Activated CD4-positive, alpha-beta memory T cell treated with anti-CD3 and anti-CD28 coated beads for 36 hours (primary cell): Measurements from ENCODE around the gene BEST4. TPM values are rescaled to one million over a fixed set of nuclear protein-coding genes. Genes with fewer than 3 reads are reported as not detected.

Experiments
- CTCF ChIA-PET: fragments of 350-600 bp; sonication (Branson Sonifier 250); formaldehyde crosslinking; loops from one replicate; lab custom pipeline; 2021; ENCODE audit warnings: antibody characterized with exemption, inconsistent platforms; lab: Charles Lee
- POLR2A ChIA-PET: fragments of 350-600 bp; sonication (Branson Sonifier 250); formaldehyde crosslinking; loops from one replicate; lab custom pipeline; 2021; ENCODE audit warnings: antibody characterized with exemption; lab: Charles Lee
- DNase-seq: peaks from one replicate; pipeline ENCODE4 v3.0.0-alpha.2; 2020
- H3K27ac Mint-ChIP-seq: one replicate; pipeline ENCODE4 v1.8.0; 2021; ENCODE audit warnings: mixed read lengths
- H3K27me3 Mint-ChIP-seq: one replicate; pipeline ENCODE4 v1.8.0; 2021; ENCODE audit warnings: mixed read lengths
- H3K36me3 Mint-ChIP-seq: one replicate; pipeline ENCODE4 v1.8.0; 2021; ENCODE audit warnings: mixed read lengths
- H3K4me1 Mint-ChIP-seq: one replicate; pipeline ENCODE4 v1.8.0; 2021; ENCODE audit warnings: low read depth, mixed read lengths
- H3K4me3 Mint-ChIP-seq: one replicate; pipeline ENCODE4 v1.8.0; 2021; ENCODE audit warnings: mild to moderate bottlenecking, mixed read lengths
- H3K9me3 Mint-ChIP-seq: one replicate; pipeline ENCODE4 v1.8.0; 2021; ENCODE audit warnings: mixed read lengths
- intact Hi-C: fragments of 100-400 bp; cut with micrococcal nuclease; formaldehyde crosslinking; loops from one replicate; pipeline ENCODE4 v1.15.1; 2023
- total RNA-seq, 2 experiments: library from RNA; stranded (reverse); gene quantifications; one replicate each; pipeline ENCODE4 v1.2.3, GENCODE V29; 2021

The BEST4 gene
- total RNA-seq, 2 experiments from 2014 or later, result 1.1 to 1.3 TPM

GRCh38 chr1:44786138-44786840 lies 1.7 kb downstream of the BEST4 start:
- Mint-ChIP-seq H3K4me3 (peak overlapping the region; percentile 73), H3K27ac (peak overlapping the region; percentile 31), H3K27me3 (no peaks in the 10 kb centered on the region), H3K9me3 (no peaks in the 10 kb centered on the region), H3K36me3 (peaks cover 11% of the 10 kb centered on the region), H3K4me1 (peaks cover 31% of the 10 kb centered on the region)
- peak; percentile 83 for DNase-seq
- ChIA-PET POLR2A (interaction anchor here (1.3 to 8.4 kb wide), 7 partner anchors 10 to 65 kb away, joined by 3 to 70 read pairs (median 13); partner anchors contain the start of genes PLK3, RNU5D-1 and RPS8), CTCF (interaction anchor here (0.6 to 5.3 kb wide), 14 partner anchors 10 to 705 kb away, joined by 3 to 32 read pairs (median 5); partner anchors contain the start of genes BTBD19, HECTD3, PLK3 and RPS8)
- intact Hi-C loops, result loop anchor here (5.0 kb wide), 2 partner anchors 36 to 706 kb away; partner anchors contain the start of gene TESK2

DNA sequence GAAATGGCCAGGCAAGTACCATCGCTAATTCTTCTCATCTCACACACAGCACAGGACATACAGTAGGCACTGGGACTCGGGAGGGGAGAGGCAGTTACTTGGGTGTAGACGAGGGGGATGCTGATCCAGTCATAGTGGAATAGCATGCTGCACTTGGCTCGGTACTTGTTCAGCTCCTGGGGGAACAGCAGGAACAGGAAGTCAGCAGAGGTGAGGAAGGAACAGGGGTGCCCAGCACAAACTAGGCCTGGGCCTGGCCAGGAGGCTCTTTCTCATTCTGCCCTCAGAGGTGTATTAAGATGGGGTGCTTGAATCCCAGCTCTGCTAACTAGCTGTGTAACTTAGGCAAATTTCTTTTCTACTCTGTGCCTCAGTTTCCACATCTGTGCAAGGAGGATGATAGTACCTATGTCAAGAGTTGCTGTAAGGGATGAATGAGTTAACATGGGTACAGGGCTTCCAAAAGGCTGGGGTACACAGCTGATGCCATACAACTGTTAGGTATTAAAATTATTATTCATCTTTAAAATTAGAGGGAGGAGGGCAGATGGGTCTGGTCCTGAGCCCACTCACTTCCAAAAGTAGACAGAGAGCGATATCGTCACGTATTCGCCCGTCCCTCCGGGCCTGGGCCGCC lies 2.4 kb downstream of the BEST4 start:
- H3K4me3 Mint-ChIP-seq, result peak overlapping the region; percentile 73
- ChIA-PET POLR2A (interaction anchor here (0.8 to 8.4 kb wide), 7 partner anchors 10 to 225 kb away, joined by 3 to 70 read pairs (median 7); partner anchors contain the start of genes HECTD3, RNU5D-1 and RPS8), CTCF (interaction anchor here (0.8 to 5.3 kb wide), 9 partner anchors 10 to 706 kb away, joined by 4 to 32 read pairs (median 7); partner anchors contain the start of genes BTBD19, HECTD3, PLK3 and RPS8)
- H3K4me1 Mint-ChIP-seq, result peaks cover 33% of the 10 kb centered on the region
- no peaks in the 10 kb centered on the region for H3K27me3 Mint-ChIP-seq
- H3K27ac Mint-ChIP-seq, result peak overlapping the region; percentile 47
- peaks cover 17% of the 10 kb centered on the region for H3K36me3 Mint-ChIP-seq
- intact Hi-C loops, result loop anchor here (2.0 to 5.0 kb wide), 3 partner anchors 37 to 707 kb away; partner anchors contain the start of genes RNU5D-1 and TESK2
- DNase-seq, result no peak
- H3K9me3 Mint-ChIP-seq, result no peaks in the 10 kb centered on the region

- peak overlapping the region; percentile 49 for H3K27ac Mint-ChIP-seq
- peaks cover 23% of the 10 kb centered on the region for H3K36me3 Mint-ChIP-seq
- H3K4me1 Mint-ChIP-seq, result peaks cover 38% of the 10 kb centered on the region
- CTCF ChIA-PET, result interaction anchor here (0.6 to 5.3 kb wide), 8 partner anchors 8 to 227 kb away, joined by 3 to 32 read pairs (median 8); partner anchors contain the start of genes BTBD19, HECTD3, PLK3 and RPS8
- intact Hi-C loops, result loop anchor here (2.0 to 5.0 kb wide), 3 partner anchors 37 to 707 kb away; partner anchors contain the start of genes RNU5D-1 and TESK2
- H3K4me3 Mint-ChIP-seq, result peak overlapping the region; percentile 64
- no peak for DNase-seq
- no peaks in the 10 kb centered on the region for H3K9me3 Mint-ChIP-seq
- H3K27me3 Mint-ChIP-seq, result no peaks in the 10 kb centered on the region
- POLR2A ChIA-PET, result interaction anchor here (0.7 to 8.4 kb wide), 9 partner anchors 9 to 226 kb away, joined by 3 to 70 read pairs (median 12); partner anchors contain the start of genes BTBD19, HECTD3, PLK3 and RNU5D-1
Observed at GRCh38 chr1:44785029-44785380, 3.0 kb downstream of the BEST4 start.

DNA sequence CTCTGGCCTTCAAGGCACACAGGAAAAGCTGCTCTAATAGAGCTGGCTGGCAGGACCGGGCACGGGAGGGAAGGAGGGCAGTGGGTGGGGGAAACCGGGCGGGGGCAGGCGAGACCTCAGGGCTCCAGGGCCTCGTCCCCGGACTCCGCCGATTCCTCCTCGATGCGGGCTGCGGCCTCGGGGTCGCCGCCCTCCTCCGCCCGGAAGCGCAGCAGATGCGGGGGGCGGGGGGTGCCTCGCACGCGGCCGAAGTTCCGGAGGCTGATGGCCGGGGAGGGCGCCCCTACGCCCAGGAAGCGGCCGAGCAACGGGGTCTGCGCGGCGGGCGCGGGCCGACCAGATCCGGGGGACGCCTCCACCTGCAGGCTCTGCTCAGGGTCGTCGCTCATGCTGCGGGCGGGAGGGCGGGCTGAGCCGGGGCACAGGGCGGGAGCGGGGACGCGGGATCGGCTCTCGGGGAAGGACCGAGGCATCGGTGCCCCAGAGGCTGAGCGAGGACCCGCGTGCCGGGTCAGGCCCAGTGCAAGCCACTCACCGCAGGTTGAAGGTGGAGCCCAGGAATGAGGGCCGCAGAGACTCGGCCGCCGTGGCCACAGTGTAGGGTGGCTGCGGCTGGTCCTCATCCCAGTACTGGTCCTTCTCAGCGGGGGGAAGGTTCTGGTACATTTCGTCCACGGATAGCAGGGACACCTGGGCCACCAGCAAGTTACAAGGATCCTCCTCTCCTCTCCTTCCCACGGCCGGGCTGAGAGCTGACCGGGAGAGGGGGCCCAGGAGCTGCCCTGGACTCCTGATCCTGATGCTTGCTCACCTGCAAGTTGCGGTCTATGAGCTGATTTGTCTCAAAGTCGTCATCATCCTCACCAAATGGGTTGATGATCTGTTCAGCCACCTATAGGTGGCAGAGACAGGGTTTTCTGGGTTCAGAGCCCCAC lies 3.6 kb downstream of the BEST4 start:
- H3K36me3 Mint-ChIP-seq, result peaks cover 28% of the 10 kb centered on the region
- H3K27me3 Mint-ChIP-seq, result no peaks in the 10 kb centered on the region
- DNase-seq, result peak; percentile 46
- H3K9me3 Mint-ChIP-seq, result no peaks in the 10 kb centered on the region
- CTCF ChIA-PET, result interaction anchor here (0.6 to 5.3 kb wide), 8 partner anchors 9 to 63 kb away, joined by 3 to 32 read pairs (median 7); partner anchors contain the start of genes BTBD19, PLK3 and RPS8
- H3K27ac Mint-ChIP-seq, result peak overlapping the region; percentile 49
- peaks cover 40% of the 10 kb centered on the region for H3K4me1 Mint-ChIP-seq
- intact Hi-C loops, result loop anchor here (1.0 to 5.0 kb wide), 4 partner anchors 9 to 708 kb away; partner anchors contain the start of genes RNU5D-1, RPS8 and TESK2
- POLR2A ChIA-PET, result interaction anchor here (0.7 to 8.4 kb wide), 13 partner anchors 8 to 226 kb away, joined by 3 to 70 read pairs (median 4); partner anchors contain the start of genes BTBD19, HECTD3, PLK3 and RNU5D-1
- peak overlapping the region; percentile 64 for H3K4me3 Mint-ChIP-seq

GRCh38 chr1:44783697-44784093 lies 4.3 kb downstream of the BEST4 start:
- peak overlapping the region; percentile 52 for H3K4me3 Mint-ChIP-seq
- ChIA-PET POLR2A (interaction anchor here (0.7 to 8.4 kb wide), 12 partner anchors 8 to 227 kb away, joined by 3 to 70 read pairs (median 4); partner anchors contain the start of genes BTBD19, HECTD3, PLK3 and RNU5D-1), CTCF (interaction anchor here (0.6 to 5.3 kb wide), 6 partner anchors 8 to 69 kb away, joined by 3 to 32 read pairs (median 4); partner anchors contain the start of genes RNU5D-1 and RPS8)
- peak overlapping the region; percentile 18 for H3K27ac Mint-ChIP-seq
- intact Hi-C loops, result loop anchor here (1.0 to 2.0 kb wide), 2 partner anchors 8 to 53 kb away; partner anchors contain the start of genes RNU5D-1 and RPS8
- H3K36me3 Mint-ChIP-seq, result peaks cover 35% of the 10 kb centered on the region
- no peaks in the 10 kb centered on the region for H3K9me3 Mint-ChIP-seq
- peaks cover 44% of the 10 kb centered on the region for H3K4me1 Mint-ChIP-seq
- no peaks in the 10 kb centered on the region for H3K27me3 Mint-ChIP-seq
- DNase-seq, result no peak

- Mint-ChIP-seq H3K27ac (no peak overlapping the region), H3K9me3 (no peaks in the 10 kb centered on the region), H3K4me3 (no peak overlapping the region), H3K36me3 (peaks cover 65% of the 10 kb centered on the region), H3K27me3 (no peaks in the 10 kb centered on the region), H3K4me1 (peaks cover 51% of the 10 kb centered on the region)
- POLR2A ChIA-PET, result interaction anchor here (0.9 to 1.4 kb wide), 4 partner anchors 9 to 59 kb away, joined by 3 to 7 read pairs (median 5); partner anchors contain the start of gene BTBD19
- no peak for DNase-seq
- intact Hi-C loops, result no loop called here
- CTCF ChIA-PET, result interaction anchor here (1.8 to 2.0 kb wide), 2 partner anchors 19 to 48 kb away, joined by 4 to 6 read pairs; partner anchors contain the start of gene PLK3
Observed at GRCh38 chr1:44780583-44781121, 7.3 kb downstream of the BEST4 start.

DNA sequence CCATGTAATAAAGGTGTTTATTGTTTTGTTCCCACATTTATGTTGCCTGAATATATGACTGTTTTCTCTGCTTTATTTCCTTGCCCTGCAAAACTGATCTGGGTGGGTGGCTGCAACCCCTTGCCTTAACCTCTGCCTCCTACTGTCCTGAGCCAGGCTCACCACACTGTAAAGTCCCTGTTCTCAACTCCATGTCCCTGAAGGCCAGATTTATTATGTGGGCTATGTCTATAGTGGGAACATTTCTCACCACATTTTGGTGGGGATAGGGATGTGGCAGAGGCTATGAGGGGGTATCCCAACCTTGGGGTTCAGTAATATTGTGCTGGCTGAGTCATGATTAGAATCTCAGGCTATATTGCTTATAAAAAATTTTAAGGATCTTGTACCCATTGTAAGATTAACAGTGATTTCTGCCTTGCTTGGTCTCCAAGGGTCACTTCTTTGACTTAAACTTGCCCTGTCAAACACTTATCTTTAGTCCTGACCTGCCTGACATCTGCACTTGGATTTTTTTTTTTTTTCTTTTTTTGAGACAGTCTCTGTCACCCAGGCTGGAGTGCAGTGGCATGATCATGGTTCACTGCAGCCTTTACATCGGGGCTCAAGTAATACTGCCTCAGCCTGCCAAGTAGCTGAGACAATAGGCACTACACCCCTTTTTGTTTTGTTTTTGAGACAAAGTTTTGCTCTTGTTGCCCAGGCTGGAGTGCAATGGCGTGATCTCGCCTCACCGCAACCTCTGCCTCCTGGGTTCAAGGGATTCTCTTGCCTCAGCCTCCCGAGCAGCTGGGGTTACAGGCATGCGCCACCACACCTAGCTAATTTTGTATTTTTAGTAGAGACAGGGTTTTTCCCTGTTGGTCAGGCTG lies 9.0 kb downstream of the BEST4 start:
- Mint-ChIP-seq H3K4me3 (peak overlapping the region; percentile 83), H3K27me3 (no peaks in the 10 kb centered on the region), H3K36me3 (peaks cover 65% of the 10 kb centered on the region), H3K9me3 (no peaks in the 10 kb centered on the region), H3K27ac (peak overlapping the region; percentile 81), H3K4me1 (peaks cover 46% of the 10 kb centered on the region)
- intact Hi-C loops, result no loop called here
- CTCF ChIA-PET, result interaction anchor here (2.0 kb wide), 1 partner anchor 47 kb away, joined by 6 read pairs; no protein-coding TSS in a partner anchor
- DNase-seq, result no peak
- POLR2A ChIA-PET, result interaction anchor here (0.6 to 5.4 kb wide), 6 partner anchors 28 to 57 kb away, joined by 3 to 49 read pairs (median 4); partner anchors contain the start of genes DYNLT4 and RNU5D-1

DNA sequence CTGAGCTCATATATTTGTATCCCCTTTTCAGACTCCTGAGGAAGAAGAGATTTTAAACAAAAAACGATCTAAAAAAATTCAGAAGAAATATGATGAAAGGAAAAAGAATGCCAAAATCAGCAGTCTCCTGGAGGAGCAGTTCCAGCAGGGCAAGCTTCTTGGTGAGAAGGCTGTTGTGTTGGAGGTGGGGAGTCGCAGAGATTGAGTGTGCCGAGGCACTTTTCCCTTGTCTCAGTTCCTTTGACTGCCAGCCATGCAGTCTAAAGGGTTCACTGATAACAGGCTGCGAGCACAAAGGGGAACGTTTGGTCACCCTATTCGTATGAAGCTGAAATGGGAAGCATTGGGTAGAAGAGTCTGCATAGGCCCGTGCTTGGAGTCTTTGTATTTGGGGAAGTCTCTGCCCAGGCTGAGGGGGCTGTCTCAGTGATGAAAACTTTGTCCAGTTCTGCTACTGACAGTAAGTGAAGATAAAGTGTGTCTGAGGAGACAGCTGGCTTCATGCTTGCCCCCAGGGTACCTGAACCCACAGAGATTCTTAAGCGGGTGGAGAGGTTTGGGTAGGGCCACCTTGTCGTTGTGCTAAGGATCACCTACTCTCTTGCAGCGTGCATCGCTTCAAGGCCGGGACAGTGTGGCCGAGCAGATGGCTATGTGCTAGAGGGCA lies 9.9 kb downstream of the BEST4 start:
- CTCF ChIA-PET, result no interaction called here
- POLR2A ChIA-PET, result interaction anchor here (0.6 to 5.4 kb wide), 9 partner anchors 9 to 56 kb away, joined by 3 to 70 read pairs (median 5); partner anchors contain the start of genes BEST4, BTBD19 and PLK3
- Mint-ChIP-seq H3K36me3 (peaks cover 65% of the 10 kb centered on the region), H3K4me3 (peak overlapping the region; percentile 83), H3K27ac (peak overlapping the region; percentile 81), H3K4me1 (peaks cover 40% of the 10 kb centered on the region), H3K9me3 (no peaks in the 10 kb centered on the region), H3K27me3 (no peaks in the 10 kb centered on the region)
- DNase-seq, result no peak
- intact Hi-C loops, result no loop called here

DNA sequence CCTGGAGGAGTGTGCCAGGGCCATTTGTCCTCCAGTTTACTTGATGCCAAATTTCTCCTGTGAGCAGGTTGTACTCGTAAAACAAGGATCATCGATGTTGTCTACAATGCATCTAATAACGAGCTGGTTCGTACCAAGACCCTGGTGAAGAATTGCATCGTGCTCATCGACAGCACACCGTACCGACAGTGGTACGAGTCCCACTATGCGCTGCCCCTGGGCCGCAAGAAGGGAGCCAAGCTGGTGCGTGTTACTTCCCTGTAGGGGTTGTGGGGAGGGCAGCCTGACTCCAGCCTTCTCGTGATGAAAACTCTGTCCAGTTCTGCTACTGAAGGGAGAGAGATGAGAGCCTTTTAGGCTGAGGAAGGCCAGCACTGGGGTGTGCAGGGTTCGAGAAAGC lies 10.4 kb downstream of the BEST4 start:
- intact Hi-C loops, result no loop called here
- POLR2A ChIA-PET, result interaction anchor here (1.0 to 5.4 kb wide), 8 partner anchors 10 to 56 kb away, joined by 3 to 70 read pairs (median 6); partner anchors contain the start of genes BEST4, BTBD19 and PLK3
- peak overlapping the region; percentile 81 for H3K27ac Mint-ChIP-seq
- H3K4me3 Mint-ChIP-seq, result peak overlapping the region; percentile 83
- DNase-seq, result no peak
- CTCF ChIA-PET, result no interaction called here
- no peaks in the 10 kb centered on the region for H3K27me3 Mint-ChIP-seq
- H3K4me1 Mint-ChIP-seq, result peaks cover 42% of the 10 kb centered on the region
- peaks cover 64% of the 10 kb centered on the region for H3K36me3 Mint-ChIP-seq
- no peaks in the 10 kb centered on the region for H3K9me3 Mint-ChIP-seq
